NCI-H2029 treated with DMSO at 0.1 percent for 48 hours (cell line): Measurements from ENCODE around the gene ADNP2.

ENCODE experiments used
- DNase-seq: peaks from one replicate; lab custom pipeline; 2025; lab: John Stamatoyannopoulos, UW

ADNP2 gene

DNA sequence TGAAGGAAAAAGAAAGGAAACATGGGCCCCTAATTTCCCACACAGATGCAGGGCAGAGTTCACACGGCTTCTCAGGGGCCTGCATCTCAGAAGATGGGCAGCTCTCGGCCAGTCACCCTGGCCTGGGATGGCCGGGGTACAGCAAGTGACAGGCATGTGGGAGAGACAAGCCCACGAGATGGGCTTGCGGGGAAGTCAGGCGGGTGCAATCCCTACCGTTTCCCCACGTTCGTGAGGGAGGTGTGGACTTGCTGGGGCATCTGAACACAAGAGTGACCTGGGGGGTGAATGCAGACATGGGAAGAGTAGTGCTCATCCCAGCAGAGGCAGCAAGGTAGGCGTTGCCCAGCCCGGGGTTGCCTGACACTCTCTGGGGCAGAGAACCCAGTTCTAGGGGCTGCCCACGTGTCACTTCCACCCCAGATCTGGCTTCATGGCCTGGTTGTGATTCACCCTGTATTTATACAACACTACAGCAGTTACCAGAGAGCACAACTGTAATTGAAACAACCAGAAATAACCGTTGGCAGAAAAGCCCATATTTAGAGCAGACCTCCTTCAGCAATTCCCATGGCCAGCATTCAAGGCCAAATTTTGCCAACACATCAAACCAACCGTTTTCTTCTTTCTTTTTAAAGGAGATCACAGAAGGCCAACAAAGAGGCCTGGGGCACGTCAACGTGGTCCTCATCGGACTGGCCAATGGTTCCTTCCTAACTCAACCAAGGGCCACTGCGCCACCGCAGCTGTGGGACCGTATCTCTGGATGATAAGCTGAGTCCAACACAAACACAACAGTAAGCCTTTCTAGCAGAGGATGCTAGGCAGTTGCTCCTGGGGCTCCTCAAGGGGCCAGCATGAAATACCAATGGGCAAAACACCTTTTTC lies 79.8 kb downstream of the ADNP2 start:
- no peak for DNase-seq

GRCh38 chr18:80189531-80189865 lies 80.4 kb downstream of the ADNP2 start:
- no peak for DNase-seq
